IMR-90 (cell line): Measurements from ENCODE around the gene GAPDH. TPM values are rescaled to one million over a fixed set of nuclear protein-coding genes. Genes with fewer than 3 reads are reported as not detected.

Experiments
- ATAC-seq: fragments of 200-7000 bp; cut with Tn5 transposase; 2 replicates; pipeline ENCODE4 v1.9.1; 2020; ENCODE audit warnings: low read depth, mild to moderate bottlenecking, moderate library complexity
- BruUV-seq: library from RNA; stranded (reverse); fragments of 400-500 nt; replicated peaks from 2 replicates; lab custom pipeline; 2021; lab: Mats Ljungman, UMichigan
- CTCF ChIA-PET: fragments of 300-600 bp; formaldehyde crosslinking; extraction: SDS; loops from one replicate; lab custom pipeline; 2021; ENCODE audit warnings: antibody characterized with exemption; lab: Yijun Ruan, JAX
- POLR2A ChIA-PET: fragments of 300-600 bp; sonication (Branson Sonifier 250); formaldehyde crosslinking; loops from one replicate; lab custom pipeline; 2022; ENCODE audit warnings: antibody characterized with exemption; ENCODE audit not compliant: unreplicated experiment; lab: Charles Lee
- DNase-seq: peaks from one replicate; pipeline ENCODE4 v3.0.0; 2013
- H2AFZ ChIP-seq: replicated peaks from 2 replicates; pipeline ENCODE3; 2013; ENCODE audit warnings: low read length, mild to moderate bottlenecking; ENCODE audit not compliant: poor library complexity
- H2AK5ac ChIP-seq: 2 replicates; pipeline ENCODE4 v1.6.1; 2013; ENCODE audit warnings: low read depth, low read length, inconsistent platforms
- H2AK9ac ChIP-seq: replicated peaks from 2 replicates; pipeline ENCODE3; 2013; ENCODE audit warnings: mild to moderate bottlenecking, low read depth, low read length, moderate library complexity; ENCODE audit not compliant: poor library complexity
- H2BK120ac ChIP-seq: 2 replicates; pipeline ENCODE4 v1.6.1; 2013; ENCODE audit warnings: low read depth, low read length, inconsistent platforms
- H2BK15ac ChIP-seq: 3 replicates; pipeline ENCODE4 v1.6.1; 2013; ENCODE audit warnings: low read depth, low read length, inconsistent platforms
- H2BK20ac ChIP-seq: 2 replicates; pipeline ENCODE4 v1.6.1; 2013; ENCODE audit warnings: low read depth, mild to moderate bottlenecking, inconsistent platforms, low read length, moderate library complexity
- H2BK5ac ChIP-seq: 2 replicates; pipeline ENCODE4 v1.6.1; 2013; ENCODE audit warnings: mild to moderate bottlenecking, low read depth, low read length, inconsistent platforms; ENCODE audit not compliant: poor library complexity, severe bottlenecking
- H3K14ac ChIP-seq: replicated peaks from 2 replicates; pipeline ENCODE4 v1.6.1; 2013; ENCODE audit warnings: low read depth, low read length, inconsistent platforms
- H3K18ac ChIP-seq: 2 replicates; pipeline ENCODE4 v1.6.1; 2013; ENCODE audit warnings: low read depth, low read length, control low read depth
- H3K23ac ChIP-seq: 2 replicates; pipeline ENCODE4 v1.6.1; 2013; ENCODE audit warnings: low read depth, low read length, inconsistent platforms
- H3K27ac ChIP-seq: 2 replicates; pipeline ENCODE4 v1.5.1; 2013; ENCODE audit warnings: mild to moderate bottlenecking, control low read depth, low read length; ENCODE audit not compliant: insufficient read depth
- H3K27me3 ChIP-seq: 2 replicates; pipeline ENCODE4 v1.6.1; 2013; ENCODE audit warnings: low read length; ENCODE audit not compliant: control insufficient read depth, insufficient read depth
- H3K36me3 ChIP-seq: 2 replicates; pipeline ENCODE4 v1.6.1; 2013; ENCODE audit warnings: low read length, mixed read lengths; ENCODE audit not compliant: control insufficient read depth, insufficient read depth
- H3K4ac ChIP-seq: 2 replicates; pipeline ENCODE4 v1.6.1; 2013; ENCODE audit warnings: low read depth, low read length, inconsistent platforms
- H3K4me1 ChIP-seq: 2 replicates; pipeline ENCODE4 v1.6.1; 2013; ENCODE audit warnings: low read length, mixed read lengths; ENCODE audit not compliant: control insufficient read depth, insufficient read depth
- H3K4me2 ChIP-seq: 2 replicates; pipeline ENCODE4 v1.6.1; 2013; ENCODE audit warnings: low read depth, mild to moderate bottlenecking, control low read depth, low read length, moderate library complexity
- H3K4me3 ChIP-seq: 2 replicates; pipeline ENCODE4 v1.5.1; 2013; ENCODE audit warnings: low read depth, mild to moderate bottlenecking, control low read depth, low read length, moderate library complexity; ENCODE audit not compliant: insufficient read depth
- H3K56ac ChIP-seq: 2 replicates; pipeline ENCODE4 v1.6.1; 2013; ENCODE audit warnings: low read length, inconsistent platforms; ENCODE audit not compliant: insufficient read depth; ENCODE audit errors: extremely low read depth
- H3K79me1 ChIP-seq, 2 experiments: 2 replicates each; pipeline ENCODE4 v1.6.1; 2013; ENCODE audit warnings: low read length in 2 of 2, inconsistent platforms in 1 of 2, low read depth in 1 of 2
- H3K9ac ChIP-seq: 2 replicates; pipeline ENCODE4 v1.6.1; 2013; ENCODE audit warnings: low read depth, low read length, control low read depth
- H3K9me1 ChIP-seq: 2 replicates; pipeline ENCODE4 v1.6.1; 2013; ENCODE audit warnings: low read length, inconsistent platforms; ENCODE audit not compliant: insufficient read depth
- H3K9me3 ChIP-seq: 2 replicates; pipeline ENCODE4 v1.6.1; 2013; ENCODE audit warnings: low read length; ENCODE audit not compliant: control insufficient read depth, insufficient read depth
- H4K20me1 ChIP-seq: 2 replicates; pipeline ENCODE4 v1.6.1; 2013; ENCODE audit warnings: low read length, inconsistent platforms; ENCODE audit not compliant: insufficient read depth
- H4K5ac ChIP-seq: 2 replicates; pipeline ENCODE4 v1.6.1; 2013; ENCODE audit warnings: mild to moderate bottlenecking, low read depth, low read length, control low read depth
- H4K8ac ChIP-seq, 2 experiments: 2 replicates each; pipeline ENCODE4 v1.6.1; 2013; ENCODE audit warnings: low read depth in 2 of 2, low read length in 2 of 2, control low read depth in 1 of 2, inconsistent platforms in 1 of 2
- H4K91ac ChIP-seq: 2 replicates; pipeline ENCODE4 v1.6.1; 2013; ENCODE audit warnings: low read depth, low read length, inconsistent platforms; ENCODE audit not compliant: insufficient read depth
- BHLHE40 ChIP-seq: fragments of 150-350 bp; IDR thresholded peaks from 2 replicates; pipeline ENCODE4 v1.6.1; 2016; ENCODE audit warnings: mild to moderate bottlenecking, low read depth, low read length
- CEBPB ChIP-seq: IDR thresholded peaks from 2 replicates; pipeline ENCODE4 v1.6.1; 2012; ENCODE audit warnings: low read depth, low read length, improper control_type of control experiment
- CHD1 ChIP-seq: IDR thresholded peaks from 2 replicates; pipeline ENCODE4 v1.6.1; 2012; ENCODE audit warnings: low read depth, low read length, improper control_type of control experiment
- FOS ChIP-seq: fragments of 150-350 bp; IDR thresholded peaks from 2 replicates; pipeline ENCODE4 v1.6.1; 2016; ENCODE audit warnings: low read depth, low read length
- MAFK ChIP-seq: IDR thresholded peaks from 2 replicates; pipeline ENCODE4 v1.6.1; 2012; ENCODE audit warnings: low read depth, low read length, improper control_type of control experiment
- NFE2L2 ChIP-seq: fragments of 150-350 bp; IDR thresholded peaks from 2 replicates; pipeline ENCODE4 v1.6.1; 2016; ENCODE audit warnings: low read depth, mild to moderate bottlenecking, low read length
- POLR2A ChIP-seq: IDR thresholded peaks from 2 replicates; pipeline ENCODE4 v1.6.1; 2012; ENCODE audit warnings: mild to moderate bottlenecking, low read depth, low read length
- WGBS, 2 experiments: methylation state at CpG; one replicate each; pipeline versions ENCODE4 v1.1.5 to v1.1.7; 2013; ENCODE audit warnings: missing lambda C conversion rate in 2 of 2; ENCODE audit not compliant: insufficient read length in 1 of 2; ENCODE audit errors: extremely low coverage in 2 of 2; 5-methylcytosine and 5-hydroxymethylcytosine counted together
- dilution Hi-C: fragments of 300-500 bp; cut with HindIII; formaldehyde crosslinking; loops from one replicate; pipeline ENCODE4 v1.14.3; 2018; ENCODE audit warnings: low sequenced_read_pairs; ENCODE audit not compliant: unreplicated experiment
- in situ Hi-C: fragments of 300-500 bp; cut with MboI; formaldehyde crosslinking; loops from 3 replicates; pipeline ENCODE4 v1.14.3; 2019; ENCODE audit warnings: low sequenced_read_pairs, inconsistent platforms, mixed read lengths
- intact Hi-C: fragments of 100-400 bp; cut with micrococcal nuclease; formaldehyde crosslinking; loops from 2 replicates; pipeline ENCODE4 v1.10.0; 2022
- polyA plus RNA-seq, 3 experiments: library from polyadenylated mRNA; depleted of rRNA; stranded (reverse); fragments of >200 nt; gene quantifications; 2 replicates each; pipeline ENCODE4 v1.2.3, GENCODE V29; 2012; ENCODE audit warnings: low replicate concordance in 1 of 3
- total RNA-seq: library from RNA; depleted of rRNA; stranded (reverse); fragments of >200 nt; gene quantifications from 2 replicates; pipeline ENCODE4 v1.2.3, GENCODE V29; 2012

The GAPDH gene
- total and polyA plus RNA-seq, 2 of the 4 experiments (the other 2 are of a cell fraction) = 12,939 to 21,893 TPM

DNA sequence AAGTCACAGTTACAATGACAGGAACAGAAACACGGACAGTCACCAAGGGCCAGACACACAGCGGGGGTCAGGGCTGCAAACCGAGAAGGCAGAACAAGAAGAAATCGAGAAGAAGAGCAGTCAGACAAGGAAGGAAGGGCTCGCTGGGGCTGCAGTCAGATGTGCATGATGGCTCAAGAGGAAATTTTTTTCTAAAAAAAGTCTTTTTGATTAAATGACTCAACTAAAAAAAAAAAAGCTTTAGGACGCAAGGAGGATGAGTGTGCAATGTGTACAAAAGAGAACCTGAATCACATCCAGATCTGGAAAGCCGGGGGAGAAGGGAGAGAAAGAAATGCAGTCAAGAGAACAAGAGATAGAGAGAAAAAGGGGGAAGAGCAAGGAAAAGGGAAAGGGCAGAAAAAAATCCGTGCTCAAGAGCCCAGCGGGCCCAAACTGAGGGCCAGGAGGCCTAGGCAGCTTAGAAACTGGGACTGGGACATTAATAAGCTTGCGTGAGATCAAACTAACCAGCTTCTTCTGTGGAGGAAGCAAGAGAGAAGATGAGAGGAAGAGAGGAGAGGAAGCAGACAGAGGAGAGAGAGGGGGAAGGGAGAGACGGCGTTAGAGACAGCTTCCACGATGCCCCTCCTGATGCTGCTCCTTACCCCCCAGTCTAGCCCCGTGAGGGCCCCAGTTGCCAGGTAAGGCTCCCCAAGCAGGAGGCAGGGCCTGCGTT is 14.8 kb downstream of the GAPDH start:
- Histone ChIP-seq H3K9ac (peak overlapping the region; percentile 82), H3K27ac (peak overlapping the region; percentile 100), H2AK5ac (peak overlapping the region; percentile 99), H3K4me1 (peaks cover 50% of the 10 kb centered on the region), H3K4me3 (no peak overlapping the region), H3K56ac (peak overlapping the region; percentile 95), H2BK20ac (peak overlapping the region; percentile 95), H2BK120ac (peak overlapping the region; percentile 96), H3K4me2 (peak overlapping the region; percentile 94), H3K18ac (peak overlapping the region; percentile 99), H3K79me1 (peaks cover 29 to 87% of the 10 kb centered on the region in 2 experiments), H3K23ac (peak overlapping the region; percentile 97), H3K14ac (peak overlapping the region; percentile 98), H3K9me1 (peaks cover 30% of the 10 kb centered on the region), H4K5ac (peak overlapping the region; percentile 98), H2AFZ (peak overlapping the region; percentile 64), H2AK9ac (peak overlapping the region; percentile 100), H3K27me3 (no peaks in the 10 kb centered on the region), H3K9me3 (no peaks in the 10 kb centered on the region), H4K8ac (peak overlapping the region; percentile 72 to 92), H3K4ac (peak overlapping the region; percentile 99), H3K36me3 (peaks cover 25% of the 10 kb centered on the region), H4K20me1 (peaks cover 19% of the 10 kb centered on the region; the same call in 1 of the 2 replicates), H4K91ac (peak overlapping the region; percentile 95), H2BK15ac (peak overlapping the region; percentile 96), H2BK5ac (peak overlapping the region; percentile 99)
- TF ChIP-seq MAFK (peak; percentile 7; the same call in 1 of the 2 replicates), CHD1 (no peak), POLR2A (0 out of 2 replicates have a peak, but pooled peaks have one; percentile 10), BHLHE40 (no peak), NFE2L2 (peak; percentile 58; the same call in 1 of the 2 replicates), FOS (peak; percentile 76; the same call in 1 of the 2 replicates), CEBPB (peak; percentile 57; the same call in 1 of the 2 replicates)
- in situ Hi-C loops = loop anchor here (10.0 kb wide), 1 partner anchor 214 kb away; no protein-coding TSS in a partner anchor
- POLR2A ChIA-PET = interaction anchor here (0.5 to 5.2 kb wide), 4 partner anchors 10 to 264 kb away, joined by 4 to 48 read pairs (median 6); partner anchors contain the start of genes GAPDH and VAMP1
- DNase-seq = peak; percentile 90
- CTCF ChIA-PET = interaction anchor here (1.0 kb wide), 1 partner anchor 11 kb away, joined by 4 read pairs; no protein-coding TSS in a partner anchor
- no TSS peak for BruUV-seq
- dilution Hi-C loops = no loop called here
- 54% methylated on average over 6 of the region's 15 CpGs; no CpG with 5 or more reads in 1 of the 2 experiments for WGBS, 2 experiments
- intact Hi-C loops = loop anchor here (1.0 kb wide), 1 partner anchor 9 kb away; no protein-coding TSS in a partner anchor
- ATAC-seq = peak; percentile 21
